GM19023 (cell line): Measurements from ENCODE around the gene TRMT44.
"Not testable (repeated sequence)": the region's sequence is repeated elsewhere in the genome, so short reads cannot be mapped to it uniquely, and the experiment has no call there.

Source experiments
- ATAC-seq: cut with Tn5 transposase; IDR thresholded peaks from one replicate; pipeline ENCODE4 v1.9.1; 2021; ENCODE audit warnings: mild to moderate bottlenecking, moderate library complexity; ENCODE audit not compliant: unreplicated experiment

TRMT44 gene

GRCh38 chr4:8486643-8487042 is 46.1 kb downstream of the TRMT44 start:
- not testable (repeated sequence) for ATAC-seq

GRCh38 chr4:8488791-8489369 is 48.3 kb downstream of the TRMT44 start:
- ATAC-seq = no peak

GRCh38 chr4:8491478-8491877 is 50.9 kb downstream of the TRMT44 start:
- not testable (repeated sequence) for ATAC-seq

GRCh38 chr4:8492174-8492573 is 51.6 kb downstream of the TRMT44 start:
- no peak for ATAC-seq

- ATAC-seq = no peak
Observed at GRCh38 chr4:8493484-8493883, 52.9 kb downstream of the TRMT44 start.

GRCh38 chr4:8494218-8494617 is 53.6 kb downstream of the TRMT44 start:
- ATAC-seq = no peak

GRCh38 chr4:8494983-8495548 is 54.5 kb downstream of the TRMT44 start:
- no peak for ATAC-seq

GRCh38 chr4:8495803-8496202 is 55.2 kb downstream of the TRMT44 start:
- ATAC-seq = no peak

GRCh38 chr4:8497762-8498161 is 57.2 kb downstream of the TRMT44 start:
- ATAC-seq = no peak

- ATAC-seq = no peak
Observed at GRCh38 chr4:8500966-8501365, 60.4 kb downstream of the TRMT44 start.

- no peak for ATAC-seq
Observed at GRCh38 chr4:8501781-8502180, 61.2 kb downstream of the TRMT44 start.

- ATAC-seq = no peak
Observed at GRCh38 chr4:8502371-8502770, 61.8 kb downstream of the TRMT44 start.

GRCh38 chr4:8502836-8503585 is 62.4 kb downstream of the TRMT44 start:
- no peak for ATAC-seq

- ATAC-seq = no peak
Observed at GRCh38 chr4:8503801-8504200, 63.2 kb downstream of the TRMT44 start.

GRCh38 chr4:8504279-8505007 is 63.9 kb downstream of the TRMT44 start:
- no peak for ATAC-seq

- no peak for ATAC-seq
Observed at GRCh38 chr4:8505229-8505628, 64.7 kb downstream of the TRMT44 start.

GRCh38 chr4:8506006-8506372 is 65.4 kb downstream of the TRMT44 start:
- no peak for ATAC-seq

- no peak for ATAC-seq
Observed at GRCh38 chr4:8506373-8507195, 66.0 kb downstream of the TRMT44 start.

GRCh38 chr4:8507196-8507570 is 66.6 kb downstream of the TRMT44 start:
- ATAC-seq = no peak

GRCh38 chr4:8507624-8508023 is 67.0 kb downstream of the TRMT44 start:
- no peak for ATAC-seq

- ATAC-seq = no peak
Observed at GRCh38 chr4:8508266-8508665, 67.7 kb downstream of the TRMT44 start.
